Naive thymus-derived CD8-positive, alpha-beta T cell (primary cell): ENCODE measurements around the gene SLC7A7. TPM values are rescaled to one million over a fixed set of nuclear protein-coding genes. Genes with fewer than 3 reads are reported as not detected.

Experiments used
- ATAC-seq, 2 donors: fragments of 150-1000 bp; cut with Tn5 transposase in 1 of 2; sonication (Bioruptor Pico), chemical (Tn5 transposase) in 1 of 2; 1 replicate in 1 of 2; 2 replicates in 1 of 2; pipeline ENCODE4 v1.10.0; 2021; ENCODE audit warnings: mild to moderate bottlenecking in 2 of 2, moderate library complexity in 2 of 2
- POLR2A ChIA-PET: fragments of 350-600 bp; sonication (Branson Sonifier 250); formaldehyde crosslinking; loops from one replicate; lab custom pipeline; 2021; ENCODE audit warnings: antibody characterized with exemption; lab: Charles Lee
- DNase-seq, 10 donors: peaks; one replicate each; pipeline versions ENCODE4 v3.0.0 to v3.0.0-alpha.2; 2020 to 2022
- H3K27ac Mint-ChIP-seq, 10 donors: one replicate each; pipeline ENCODE4 v1.8.0; 2020 to 2022; ENCODE audit warnings: mild to moderate bottlenecking in 10 of 10, mixed read lengths in 10 of 10, moderate library complexity in 4 of 10, inconsistent platforms in 1 of 10
- H3K27me3 Mint-ChIP-seq, 5 donors: one replicate each; pipeline ENCODE4 v1.8.0; 2021 to 2022; ENCODE audit warnings: mixed read lengths in 5 of 5
- H3K36me3 Mint-ChIP-seq, 3 donors: one replicate each; pipeline ENCODE4 v1.8.0; 2020 to 2022; ENCODE audit warnings: mixed read lengths in 3 of 3, mild to moderate bottlenecking in 2 of 3, inconsistent platforms in 1 of 3
- H3K4me1 Mint-ChIP-seq, 4 donors: one replicate each; pipeline ENCODE4 v1.8.0; 2021 to 2022; ENCODE audit warnings: mixed read lengths in 4 of 4
- H3K4me3 Mint-ChIP-seq, 10 donors: one replicate each; pipeline ENCODE4 v1.8.0; 2020 to 2022; ENCODE audit warnings: mild to moderate bottlenecking in 10 of 10, mixed read lengths in 10 of 10, moderate library complexity in 6 of 10, inconsistent platforms in 1 of 10
- H3K9me3 Mint-ChIP-seq, 9 donors: one replicate each; pipeline ENCODE4 v1.8.0; 2020 to 2022; ENCODE audit warnings: mixed read lengths in 9 of 9, mild to moderate bottlenecking in 3 of 9, inconsistent platforms in 1 of 9, moderate library complexity in 1 of 9
- polyA plus RNA-seq, 3 donors: library from polyadenylated mRNA; unstranded; fragments of 300-500 nt; fragmentation: Illumina TruSeq; gene quantifications; one replicate each; pipeline ENCODE4 v1.2.3, GENCODE V29; 2021
- total RNA-seq, 8 experiments: library from RNA in 2 of 8; stranded (reverse) in 2 of 8; gene quantifications; one replicate each; pipeline ENCODE4 v1.2.3 and lab custom pipeline; 2021 to 2026

The SLC7A7 gene
- total and polyA plus RNA-seq, 5 experiments from 2014 or later = 0.13 to 3.5 (median 0.46) TPM

DNA sequence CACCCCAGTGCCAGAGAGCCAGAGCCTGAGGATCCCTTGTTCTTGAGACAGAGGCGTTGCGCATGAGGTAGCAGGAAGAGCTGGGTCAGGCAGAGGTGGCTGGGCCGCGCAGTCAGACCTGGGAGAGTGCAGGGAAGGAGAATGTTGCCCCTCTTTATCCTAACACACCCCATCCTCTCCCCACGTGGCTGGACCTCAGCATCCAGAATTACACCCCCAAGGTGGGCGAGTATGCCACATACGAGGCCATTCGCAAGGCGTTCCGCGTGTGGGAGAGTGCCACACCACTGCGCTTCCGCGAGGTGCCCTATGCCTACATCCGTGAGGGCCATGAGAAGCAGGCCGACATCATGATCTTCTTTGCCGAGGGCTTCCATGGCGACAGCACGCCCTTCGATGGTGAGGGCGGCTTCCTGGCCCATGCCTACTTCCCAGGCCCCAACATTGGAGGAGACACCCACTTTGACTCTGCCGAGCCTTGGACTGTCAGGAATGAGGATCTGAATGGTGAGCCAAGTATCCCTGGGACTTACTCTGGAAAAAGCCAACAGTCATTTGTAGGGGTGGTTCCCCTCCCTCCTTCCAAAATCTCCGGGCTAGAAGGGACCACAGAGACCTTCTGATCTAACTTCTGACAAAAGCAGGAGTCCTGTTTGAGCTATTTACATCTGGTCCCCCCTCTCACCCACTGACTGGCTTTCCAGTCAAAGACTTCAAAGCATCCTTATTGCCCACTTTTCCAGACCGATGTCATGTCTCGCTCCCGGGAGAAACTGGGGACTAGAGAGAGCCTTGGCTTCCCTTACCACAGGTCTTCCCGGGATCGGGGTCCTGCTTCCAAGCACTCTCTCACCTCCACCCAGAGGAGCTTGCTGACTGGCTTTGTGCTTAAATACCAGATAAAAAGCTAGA is 27.2 kb upstream of the SLC7A7 start:
- DNase-seq = no peak
- Mint-ChIP-seq H3K4me1 (peaks cover 3 to 18% (median 6%) of the 10 kb centered on the region in 4 donors), H3K27me3 (peaks cover 3 to 66% (median 25%) of the 10 kb centered on the region in 5 donors), H3K27ac (peak overlapping the region in 1 of 10 donors; percentile 27), H3K4me3 (no peak overlapping the region), H3K36me3 (no peaks in the 10 kb centered on the region), H3K9me3 (no peaks in the 10 kb centered on the region)
- ATAC-seq = no peak
- POLR2A ChIA-PET = no interaction called here

DNA sequence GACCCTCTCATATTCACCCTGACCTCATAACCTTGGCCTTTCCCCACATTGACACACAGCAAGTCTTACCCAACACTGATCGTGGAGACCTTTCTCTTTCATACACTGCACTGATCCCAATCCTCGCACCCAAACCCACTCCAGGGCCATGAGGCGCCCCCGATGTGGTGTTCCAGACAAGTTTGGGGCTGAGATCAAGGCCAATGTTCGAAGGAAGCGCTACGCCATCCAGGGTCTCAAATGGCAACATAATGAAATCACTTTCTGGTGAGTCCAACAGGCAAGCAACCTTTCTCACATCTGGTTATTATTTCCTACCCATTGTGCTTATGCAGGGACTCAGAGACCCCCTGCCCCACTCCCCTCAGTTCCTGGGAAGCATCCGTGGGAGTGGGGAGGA is 26.5 kb upstream of the SLC7A7 start:
- no peaks in the 10 kb centered on the region for H3K9me3 Mint-ChIP-seq
- H3K4me3 Mint-ChIP-seq = no peak overlapping the region
- ATAC-seq = no peak
- peaks cover 7 to 25% (median 9%) of the 10 kb centered on the region in 4 donors for H3K4me1 Mint-ChIP-seq
- peaks cover 3 to 65% (median 24%) of the 10 kb centered on the region in 5 donors for H3K27me3 Mint-ChIP-seq
- H3K36me3 Mint-ChIP-seq = no peaks in the 10 kb centered on the region
- DNase-seq = no peak
- POLR2A ChIA-PET = no interaction called here
- H3K27ac Mint-ChIP-seq = peak overlapping the region in 1 of 10 donors; percentile 22

DNA sequence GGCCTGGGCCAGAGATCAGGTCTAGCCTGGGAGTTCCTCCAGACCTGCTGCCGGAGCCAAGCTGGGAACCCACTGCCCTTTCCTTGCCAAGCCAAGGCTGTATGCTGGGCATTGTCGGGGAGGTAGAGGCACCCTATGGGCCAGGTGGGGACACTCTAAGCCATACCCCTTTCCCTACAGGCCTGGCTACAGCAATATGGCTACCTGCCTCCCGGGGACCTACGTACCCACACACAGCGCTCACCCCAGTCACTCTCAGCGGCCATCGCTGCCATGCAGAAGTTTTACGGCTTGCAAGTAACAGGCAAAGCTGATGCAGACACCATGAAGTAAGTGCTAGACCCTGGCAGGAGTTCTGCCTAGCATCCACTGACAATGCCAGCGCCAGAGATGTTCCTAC is 26.1 kb upstream of the SLC7A7 start:
- Mint-ChIP-seq H3K36me3 (no peaks in the 10 kb centered on the region), H3K9me3 (no peaks in the 10 kb centered on the region), H3K4me1 (peaks cover 8 to 29% (median 11%) of the 10 kb centered on the region in 4 donors), H3K4me3 (no peak overlapping the region), H3K27ac (peak overlapping the region in 1 of 10 donors; percentile 22), H3K27me3 (peaks cover 3 to 60% (median 19%) of the 10 kb centered on the region in 5 donors)
- DNase-seq = no peak
- ATAC-seq = no peak
- POLR2A ChIA-PET = interaction anchor here (1.0 to 2.1 kb wide), 2 partner anchors 11 to 18 kb away, joined by 3 to 8 read pairs; partner anchors contain the start of gene MRPL52

DNA sequence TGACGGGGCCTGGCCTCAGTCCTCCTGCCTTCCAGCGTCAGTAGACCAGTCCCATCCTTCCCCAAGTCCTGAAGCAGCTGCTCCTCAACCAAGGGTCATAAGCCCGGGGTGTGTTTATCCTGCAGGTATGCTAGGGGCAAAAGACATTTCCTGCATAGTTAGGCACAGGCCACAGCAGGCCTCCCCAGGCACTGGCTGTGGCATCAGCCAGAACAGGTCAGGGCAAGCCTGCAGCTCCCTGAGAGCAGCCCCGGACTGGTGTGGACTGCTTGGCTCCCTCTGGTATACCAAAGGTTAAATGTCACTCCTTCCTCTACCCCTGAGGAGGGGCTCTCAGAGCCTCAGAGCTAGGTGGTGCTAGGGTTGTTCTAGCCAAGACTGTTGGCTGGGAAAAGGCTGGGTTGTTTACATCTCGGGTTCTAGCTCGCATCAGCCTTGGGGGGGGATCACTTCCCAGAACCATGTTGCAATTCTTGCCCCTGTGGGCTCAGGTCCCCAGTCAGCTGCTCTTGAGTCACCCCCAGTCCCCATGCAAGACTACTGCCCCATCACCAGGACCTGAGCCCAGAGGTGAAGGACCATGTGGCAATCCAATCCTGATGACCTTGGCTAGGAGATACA is 24.0 kb upstream of the SLC7A7 start:
- ATAC-seq (no peak), DNase-seq (no peak)
- H3K4me1 Mint-ChIP-seq = peaks cover 8 to 40% (median 18%) of the 10 kb centered on the region in 4 donors
- H3K36me3 Mint-ChIP-seq = peaks cover 0 to 18% (median 1%) of the 10 kb centered on the region in 3 donors
- peak overlapping the region in 5 of 10 donors; percentile 26 to 89 (median 65) for H3K4me3 Mint-ChIP-seq
- POLR2A ChIA-PET = interaction anchor here (0.6 to 2.6 kb wide), 5 partner anchors 9 to 79 kb away, joined by 3 to 10 read pairs (median 5); partner anchors contain the start of gene MRPL52
- H3K27me3 Mint-ChIP-seq = peaks cover 0 to 43% (median 12%) of the 10 kb centered on the region in 5 donors
- H3K27ac Mint-ChIP-seq = peak overlapping the region in 2 of 10 donors; percentile 44 to 80
- no peaks in the 10 kb centered on the region for H3K9me3 Mint-ChIP-seq

DNA sequence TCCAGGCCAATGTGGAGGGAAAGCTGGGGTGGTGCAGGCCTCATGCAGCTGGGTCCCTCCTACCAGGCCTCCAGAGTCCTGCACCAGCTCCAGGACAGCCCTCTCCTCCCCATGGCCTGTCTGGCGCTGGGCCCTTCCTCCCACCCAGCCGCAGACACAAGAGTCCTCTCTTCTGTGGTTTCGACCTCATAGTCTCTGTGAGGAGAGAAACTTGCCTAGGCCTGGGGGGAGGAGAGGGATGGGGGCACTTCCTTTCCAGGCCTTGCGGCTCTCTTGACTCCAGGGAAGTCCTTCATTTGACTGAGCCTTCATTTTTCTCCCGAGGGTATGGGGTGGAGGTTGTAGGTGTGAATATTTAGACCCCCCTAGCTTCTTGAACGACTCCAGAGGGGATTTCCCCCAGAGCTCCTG is 23.4 kb upstream of the SLC7A7 start:
- POLR2A ChIA-PET = interaction anchor here (1.2 to 2.6 kb wide), 2 partner anchors 8 to 16 kb away, joined by 5 to 10 read pairs; no protein-coding TSS in a partner anchor
- Mint-ChIP-seq H3K27ac (no peak overlapping the region), H3K4me3 (peak overlapping the region in 5 of 10 donors; percentile 26 to 89 (median 65)), H3K36me3 (peaks cover 0 to 24% (median 1%) of the 10 kb centered on the region in 3 donors), H3K27me3 (peaks cover 0 to 37% (median 12%) of the 10 kb centered on the region in 5 donors), H3K9me3 (no peaks in the 10 kb centered on the region), H3K4me1 (peaks cover 8 to 40% (median 19%) of the 10 kb centered on the region in 4 donors)
- DNase-seq = no peak
- ATAC-seq = no peak

DNA sequence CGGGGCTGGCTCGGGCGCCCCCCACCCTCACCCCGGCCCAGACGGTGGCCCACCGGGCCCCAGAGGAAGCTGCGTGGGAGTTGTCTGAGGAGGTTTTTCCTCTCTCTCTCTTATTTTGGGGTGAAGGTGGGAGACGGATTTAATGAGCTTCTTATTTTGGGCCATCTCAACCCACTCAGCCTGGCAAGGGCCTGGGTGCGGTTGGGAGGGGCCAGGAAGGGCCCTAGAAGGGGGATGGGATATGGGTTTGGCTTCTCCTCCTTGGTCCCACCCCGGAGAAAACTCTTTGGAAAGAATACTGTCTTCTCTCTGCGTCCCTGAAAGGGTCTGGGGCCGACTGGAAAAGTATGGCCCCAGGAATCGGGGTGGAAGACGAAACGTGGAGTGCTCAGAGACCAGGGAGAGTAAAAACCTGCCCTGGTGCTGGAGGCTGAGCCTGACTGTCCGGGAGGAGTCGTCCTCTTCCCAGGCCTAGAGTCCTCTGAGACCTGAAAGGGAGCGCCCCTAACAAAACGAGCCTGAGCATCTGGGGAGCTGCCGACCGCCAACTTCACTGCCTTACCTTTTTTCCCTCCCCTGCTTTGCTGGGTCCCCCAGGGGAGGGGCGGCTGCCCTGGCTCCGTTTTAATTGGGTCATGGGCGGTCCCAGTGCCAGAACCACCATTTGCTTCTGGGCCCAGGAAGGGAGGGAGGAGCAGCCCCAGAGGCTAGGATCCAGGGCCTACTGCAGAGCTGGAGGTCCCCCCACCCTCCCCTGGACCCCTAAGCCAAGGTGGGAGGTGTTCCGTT is 22.7 kb upstream of the SLC7A7 start:
- Mint-ChIP-seq H3K9me3 (no peaks in the 10 kb centered on the region), H3K27me3 (peaks cover 0 to 34% (median 8%) of the 10 kb centered on the region in 5 donors), H3K4me1 (peaks cover 8 to 40% (median 19%) of the 10 kb centered on the region in 4 donors), H3K36me3 (peaks cover 0 to 29% (median 1%) of the 10 kb centered on the region in 3 donors), H3K27ac (peak overlapping the region in 4 of 10 donors; percentile 18 to 76 (median 58)), H3K4me3 (peak overlapping the region; percentile 41 to 98 (median 78))
- POLR2A ChIA-PET = interaction anchor here (0.6 to 2.6 kb wide), 7 partner anchors 7 to 177 kb away, joined by 3 to 10 read pairs (median 4); no protein-coding TSS in a partner anchor
- peak; percentile 29 to 37 for ATAC-seq
- no peak for DNase-seq

DNA sequence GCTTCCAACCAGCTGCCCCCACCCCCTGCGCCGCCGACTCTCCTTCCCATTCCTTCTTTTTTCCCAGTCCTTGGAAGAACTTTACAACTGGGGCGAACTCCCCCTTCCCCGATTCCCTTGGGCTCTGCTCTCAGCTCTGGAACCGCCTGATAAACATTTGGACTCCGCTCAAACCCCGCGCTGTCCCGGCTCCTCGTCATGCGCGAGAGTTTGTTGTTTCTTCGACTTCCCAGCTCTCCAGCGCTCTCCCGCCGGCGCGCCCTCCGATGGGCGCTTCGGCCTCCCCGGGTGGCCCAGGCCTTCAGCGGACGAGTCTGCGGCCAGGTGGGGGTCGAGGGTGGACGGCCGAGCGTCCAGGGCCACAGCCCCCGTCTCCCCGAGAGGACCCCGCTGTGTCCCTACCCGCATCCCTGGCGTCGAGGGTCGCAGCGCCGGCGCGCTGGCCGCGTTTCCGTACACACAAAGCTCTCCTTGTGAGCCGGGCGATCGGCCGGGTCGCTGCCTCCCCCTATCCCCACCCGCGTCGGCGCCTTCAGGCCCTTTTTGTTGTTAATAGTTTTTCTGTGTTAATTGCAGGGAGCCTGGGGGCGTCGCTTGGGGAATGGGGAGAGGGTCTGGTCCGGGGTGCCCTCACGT is 22.0 kb upstream of the SLC7A7 start:
- peaks cover 8 to 41% (median 19%) of the 10 kb centered on the region in 4 donors for H3K4me1 Mint-ChIP-seq
- peaks cover 0 to 29% (median 1%) of the 10 kb centered on the region in 3 donors for H3K36me3 Mint-ChIP-seq
- H3K9me3 Mint-ChIP-seq = no peaks in the 10 kb centered on the region
- POLR2A ChIA-PET = interaction anchor here (0.6 to 2.6 kb wide), 6 partner anchors 8 to 88 kb away, joined by 3 to 10 read pairs (median 4); no protein-coding TSS in a partner anchor
- peaks cover 0 to 32% (median 8%) of the 10 kb centered on the region in 5 donors for H3K27me3 Mint-ChIP-seq
- DNase-seq = peak in 4 of 10 donors; percentile 16 to 37 (median 32)
- peak; percentile 66 to 72 for ATAC-seq
- H3K4me3 Mint-ChIP-seq = peak overlapping the region; percentile 86 to 98 (median 92)
- H3K27ac Mint-ChIP-seq = peak overlapping the region; percentile 20 to 94 (median 88)

DNA sequence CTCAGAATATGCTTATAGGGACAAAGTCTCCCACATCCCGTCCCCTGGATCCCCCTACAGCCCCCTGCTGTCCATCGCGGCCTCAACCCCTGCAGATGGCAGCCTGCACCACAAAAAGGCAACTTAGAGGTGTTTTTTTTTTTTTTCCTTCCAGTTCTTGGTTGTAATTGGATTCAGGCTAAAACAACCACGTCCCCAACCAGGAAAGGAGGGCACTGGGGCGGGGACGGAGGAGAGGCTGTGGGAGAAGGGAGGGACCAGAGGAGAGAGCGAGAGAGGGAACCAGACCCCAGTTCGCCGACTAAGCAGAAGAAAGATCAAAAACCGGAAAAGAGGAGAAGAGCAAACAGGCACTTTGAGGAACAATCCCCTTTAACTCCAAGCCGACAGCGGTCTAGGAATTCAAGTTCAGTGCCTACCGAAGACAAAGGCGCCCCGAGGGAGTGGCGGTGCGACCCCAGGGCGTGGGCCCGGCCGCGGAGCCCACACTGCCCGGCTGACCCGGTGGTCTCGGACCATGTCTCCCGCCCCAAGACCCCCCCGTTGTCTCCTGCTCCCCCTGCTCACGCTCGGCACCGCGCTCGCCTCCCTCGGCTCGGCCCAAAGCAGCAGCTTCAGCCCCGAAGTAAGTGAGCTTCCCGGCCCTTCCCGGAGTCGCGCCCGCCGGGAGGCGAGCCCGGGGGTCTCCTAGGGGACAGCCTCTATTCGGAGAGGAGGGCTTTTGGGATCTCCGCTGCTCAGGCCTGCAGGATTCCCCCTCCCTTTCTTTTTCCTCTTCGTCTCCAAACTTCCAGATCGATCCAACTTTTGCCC is 21.3 kb upstream of the SLC7A7 start, which contains the start of gene MMP14:
MMP14 (plus strand) TSS at position 285 of the 813 bp plus-strand sequence; CDS start at position 518, 233 bp downstream.
- DNase-seq (no peak), ATAC-seq (peak; percentile 30 to 39)
- H3K36me3 Mint-ChIP-seq = peaks cover 0 to 33% (median 1%) of the 10 kb centered on the region in 3 donors
- H3K9me3 Mint-ChIP-seq = no peaks in the 10 kb centered on the region
- H3K4me1 Mint-ChIP-seq = peaks cover 12 to 48% (median 22%) of the 10 kb centered on the region in 4 donors
- POLR2A ChIA-PET = interaction anchor here (0.6 to 2.6 kb wide), 6 partner anchors 8 to 122 kb away, joined by 3 to 10 read pairs (median 4); no protein-coding TSS in a partner anchor
- H3K4me3 Mint-ChIP-seq = peak within 1 kb of the TSS; percentile 86 to 98 (median 92)
- peaks cover 0 to 26% (median 5%) of the 10 kb centered on the region in 5 donors for H3K27me3 Mint-ChIP-seq
- H3K27ac Mint-ChIP-seq = peak within 1 kb of the TSS; percentile 20 to 94 (median 88)

DNA sequence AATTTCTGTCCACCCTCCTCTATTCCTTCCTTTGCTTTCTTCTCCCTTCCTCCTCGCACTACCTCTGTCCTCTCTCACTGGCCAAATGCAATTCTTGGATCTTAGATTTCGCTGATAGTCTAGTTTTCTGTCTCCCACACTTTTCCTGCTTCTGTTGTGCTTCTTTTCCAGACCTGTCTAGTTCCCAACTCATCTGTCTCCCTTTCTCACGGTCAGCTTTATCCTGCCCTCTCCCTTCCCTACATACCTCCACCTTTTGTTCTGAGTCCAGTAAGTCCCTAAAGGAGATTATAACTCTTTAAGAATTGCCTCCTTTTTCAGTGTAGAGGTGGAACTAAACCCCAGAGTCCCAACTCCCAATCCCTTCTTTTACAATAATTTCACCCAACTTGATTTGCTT is 20.3 kb upstream of the SLC7A7 start:
- Mint-ChIP-seq H3K4me3 (peak overlapping the region in 8 of 10 donors; percentile 8 to 93 (median 62)), H3K27ac (peak overlapping the region in 8 of 10 donors; percentile 20 to 89 (median 60)), H3K9me3 (no peaks in the 10 kb centered on the region), H3K4me1 (peaks cover 21 to 58% (median 27%) of the 10 kb centered on the region in 4 donors), H3K27me3 (peaks cover 0 to 22% (median 4%) of the 10 kb centered on the region in 5 donors), H3K36me3 (peaks cover 0 to 39% (median 1%) of the 10 kb centered on the region in 3 donors)
- ATAC-seq (no peak), DNase-seq (no peak)
- POLR2A ChIA-PET = interaction anchor here (0.5 to 1.1 kb wide), 3 partner anchors 25 to 182 kb away, joined by 3 to 4 read pairs (median 3); no protein-coding TSS in a partner anchor

DNA sequence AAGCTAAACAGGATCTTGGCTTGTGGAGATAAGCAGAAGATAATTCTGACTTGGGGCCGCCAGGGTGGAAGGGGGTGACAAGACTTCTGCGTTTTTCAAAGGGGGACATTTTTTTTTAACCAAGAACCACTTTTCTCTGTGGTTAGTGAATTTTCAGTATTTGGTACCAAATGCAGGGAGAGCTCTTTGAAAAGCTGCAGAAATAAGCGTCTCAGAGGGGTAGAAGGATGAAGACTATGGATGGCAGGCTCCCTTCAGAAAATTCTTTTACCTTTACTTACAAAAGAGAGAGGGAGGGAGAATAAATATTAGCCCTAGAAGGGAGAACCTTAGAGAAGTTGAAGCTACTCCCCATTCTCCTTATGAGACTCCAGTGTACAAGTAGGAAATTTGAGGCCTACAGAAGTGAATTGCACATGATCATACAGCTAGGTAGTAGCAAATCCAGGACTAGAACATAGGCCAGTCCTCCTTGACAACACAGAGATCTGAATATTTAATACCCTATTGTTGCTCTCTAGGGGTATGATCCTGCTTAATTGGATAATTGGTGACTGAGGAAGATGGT is 15.3 kb upstream of the SLC7A7 start:
- H3K27ac Mint-ChIP-seq = peak overlapping the region; percentile 91 to 99 (median 96)
- peaks cover 0 to 4% (median 0%) of the 10 kb centered on the region in 9 donors for H3K9me3 Mint-ChIP-seq
- POLR2A ChIA-PET = interaction anchor here (0.6 to 2.3 kb wide), 11 partner anchors 8 to 838 kb away, joined by 3 to 8 read pairs (median 4); partner anchors contain the start of genes LRP10 and OXA1L
- H3K27me3 Mint-ChIP-seq = peaks cover 0 to 3% (median 0%) of the 10 kb centered on the region in 5 donors
- peaks cover 0 to 39% (median 3%) of the 10 kb centered on the region in 3 donors for H3K36me3 Mint-ChIP-seq
- ATAC-seq (peak; percentile 24 to 26), DNase-seq (peak in 1 of 10 donors; percentile 42)
- H3K4me1 Mint-ChIP-seq = peaks cover 19 to 38% (median 28%) of the 10 kb centered on the region in 4 donors
- H3K4me3 Mint-ChIP-seq = peak overlapping the region; percentile 88 to 95 (median 92)
